ENCODE results near the gene CCDC120.
A peak's percentile ranks its signal among the peaks of the same experiment; 100 is the strongest.

Gene CCDC120

DNA sequence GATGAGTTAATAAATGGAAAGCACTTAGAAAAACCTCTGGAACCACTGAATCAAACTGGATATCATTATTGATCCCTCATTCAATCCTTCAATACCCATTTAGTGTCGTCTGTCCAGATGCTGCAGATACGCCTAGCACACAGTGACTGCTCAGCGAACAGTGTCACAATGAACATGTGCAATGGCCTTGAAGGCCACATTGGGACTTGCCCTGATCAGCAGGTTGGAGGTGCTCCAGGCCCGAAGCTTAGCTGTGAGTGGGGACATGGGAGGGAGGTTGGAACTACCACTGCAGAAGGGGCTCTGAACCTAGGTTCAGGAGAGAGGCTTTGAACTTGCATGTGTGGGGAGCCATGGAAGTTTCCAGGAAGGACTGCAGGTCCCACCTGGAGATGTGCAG, 47.5 kb downstream of the CCDC120 start:
- no peak for DNase-seq (ENCODE audit: low spot score)
- TF ChIP-seq, protein P1, sequence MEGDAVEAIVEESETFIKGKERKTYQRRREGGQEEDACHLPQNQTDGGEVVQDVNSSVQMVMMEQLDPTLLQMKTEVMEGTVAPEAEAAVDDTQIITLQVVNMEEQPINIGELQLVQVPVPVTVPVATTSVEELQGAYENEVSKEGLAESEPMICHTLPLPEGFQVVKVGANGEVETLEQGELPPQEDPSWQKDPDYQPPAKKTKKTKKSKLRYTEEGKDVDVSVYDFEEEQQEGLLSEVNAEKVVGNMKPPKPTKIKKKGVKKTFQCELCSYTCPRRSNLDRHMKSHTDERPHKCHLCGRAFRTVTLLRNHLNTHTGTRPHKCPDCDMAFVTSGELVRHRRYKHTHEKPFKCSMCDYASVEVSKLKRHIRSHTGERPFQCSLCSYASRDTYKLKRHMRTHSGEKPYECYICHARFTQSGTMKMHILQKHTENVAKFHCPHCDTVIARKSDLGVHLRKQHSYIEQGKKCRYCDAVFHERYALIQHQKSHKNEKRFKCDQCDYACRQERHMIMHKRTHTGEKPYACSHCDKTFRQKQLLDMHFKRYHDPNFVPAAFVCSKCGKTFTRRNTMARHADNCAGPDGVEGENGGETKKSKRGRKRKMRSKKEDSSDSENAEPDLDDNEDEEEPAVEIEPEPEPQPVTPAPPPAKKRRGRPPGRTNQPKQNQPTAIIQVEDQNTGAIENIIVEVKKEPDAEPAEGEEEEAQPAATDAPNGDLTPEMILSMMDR (conservative IDR thresholded peaks at IDR 0.05; ENCODE audit: low read depth): no peak
- POLR2A ChIA-PET (ENCODE audit: low non-redundant PET): no interaction called here
- no peak overlapping the region for H3K27ac ChIP-seq
- CTCF ChIA-PET: no interaction called here

DNA sequence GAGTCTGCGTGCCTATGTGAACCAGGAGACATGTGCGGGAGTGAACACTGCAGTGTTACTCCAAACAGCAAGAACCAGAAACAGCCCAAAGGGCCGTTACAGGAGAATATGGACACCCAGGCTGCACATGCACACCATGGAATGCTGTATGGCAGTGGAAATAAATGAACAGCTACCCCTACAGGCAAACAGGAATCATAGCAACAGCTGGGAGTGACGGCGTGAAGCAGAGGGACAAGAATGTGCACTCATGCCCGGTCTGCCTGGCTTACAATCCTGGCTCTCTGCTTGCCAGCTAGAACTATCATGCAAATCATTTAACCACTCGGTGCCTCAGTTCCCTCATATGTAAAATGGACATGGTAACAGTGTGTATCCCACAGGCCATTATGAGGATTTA, 48.1 kb downstream of the CCDC120 start:
- ChIA-PET CTCF (interaction anchor here (0.6 kb wide), 1 partner anchor 152 kb away, joined by 3 read pairs; no protein-coding TSS in a partner anchor), POLR2A (ENCODE audit: low non-redundant PET) (no interaction called here)
- DNase-seq (ENCODE audit: low spot score): no peak
- TF ChIP-seq, protein P1 (conservative IDR thresholded peaks at IDR 0.05; ENCODE audit: low read depth): peak; percentile 21; the same call in 1 of the 2 replicates
- H3K27ac ChIP-seq: no peak overlapping the region

DNA sequence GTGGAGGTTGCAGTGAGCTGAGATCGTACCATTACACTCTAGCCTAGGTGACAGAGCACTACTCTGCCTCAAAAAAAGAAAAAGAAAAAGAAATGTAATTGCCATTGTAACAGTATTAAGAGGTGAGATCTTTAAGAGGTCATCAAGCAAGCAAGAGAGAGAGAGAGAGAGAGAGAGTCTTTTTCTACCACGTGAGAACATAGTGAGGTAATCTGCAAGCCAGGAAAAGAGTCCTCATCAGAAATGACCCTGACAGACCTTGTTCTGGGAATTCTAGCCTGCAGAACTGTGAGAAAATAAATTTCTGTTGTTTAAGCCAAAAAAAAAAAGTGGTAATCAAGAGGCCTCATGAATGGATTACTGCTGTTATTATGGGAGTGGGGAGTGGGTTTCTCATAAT, 49.8 kb downstream of the CCDC120 start:
- ChIA-PET POLR2A (ENCODE audit: low non-redundant PET) (no interaction called here), CTCF (no interaction called here)
- no peak overlapping the region for H3K27ac ChIP-seq
- no peak for DNase-seq (ENCODE audit: low spot score)
- TF ChIP-seq, protein P1 (conservative IDR thresholded peaks at IDR 0.05; ENCODE audit: low read depth): no peak

DNA sequence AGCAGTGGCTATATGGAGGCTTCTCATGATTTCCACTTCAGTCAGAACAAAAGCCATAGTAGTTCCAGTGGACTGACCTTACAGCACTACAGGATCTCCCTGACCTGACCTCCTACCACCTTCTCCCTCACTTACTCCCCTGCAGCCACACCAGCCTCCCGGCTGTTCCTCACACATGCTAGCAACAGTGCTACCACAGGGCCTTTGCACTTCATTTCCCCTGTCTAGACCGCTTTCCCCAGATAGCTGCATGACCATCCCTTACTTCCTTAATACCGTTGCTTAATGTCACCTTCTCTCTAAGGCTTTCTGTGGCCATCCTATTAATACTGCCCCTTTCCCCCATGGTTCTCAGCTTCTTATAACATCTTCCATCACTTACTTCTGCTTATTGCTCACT, 51.6 kb downstream of the CCDC120 start:
- CTCF ChIA-PET: no interaction called here
- POLR2A ChIA-PET (ENCODE audit: low non-redundant PET): no interaction called here
- DNase-seq (ENCODE audit: low spot score): no peak
- TF ChIP-seq, protein P1 (conservative IDR thresholded peaks at IDR 0.05; ENCODE audit: low read depth): no peak
- H3K27ac ChIP-seq: no peak overlapping the region

DNA sequence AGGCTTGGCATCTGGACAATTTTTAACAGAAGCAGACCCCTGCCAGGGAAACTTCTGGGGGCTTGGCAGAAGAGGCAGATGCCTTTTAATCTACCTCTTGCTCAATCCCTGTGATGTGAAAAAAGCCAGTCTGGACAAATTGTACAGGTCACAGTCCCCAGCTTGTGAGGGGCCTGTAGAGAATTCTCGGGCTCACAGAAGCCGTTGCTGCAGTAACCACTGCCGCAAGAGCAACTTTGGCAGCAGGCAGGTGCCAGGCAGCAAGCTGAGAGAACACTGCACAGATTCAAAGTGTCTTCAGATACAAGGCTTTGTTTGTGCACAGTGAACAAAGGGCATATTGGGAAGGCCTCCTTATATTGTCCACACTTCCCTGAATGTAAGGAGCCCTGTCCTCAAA, 53.0 kb downstream of the CCDC120 start:
- no peak for DNase-seq (ENCODE audit: low spot score)
- POLR2A ChIA-PET (ENCODE audit: low non-redundant PET): no interaction called here
- H3K27ac ChIP-seq: no peak overlapping the region
- CTCF ChIA-PET: no interaction called here
- TF ChIP-seq, protein P1 (conservative IDR thresholded peaks at IDR 0.05; ENCODE audit: low read depth): no peak

DNA sequence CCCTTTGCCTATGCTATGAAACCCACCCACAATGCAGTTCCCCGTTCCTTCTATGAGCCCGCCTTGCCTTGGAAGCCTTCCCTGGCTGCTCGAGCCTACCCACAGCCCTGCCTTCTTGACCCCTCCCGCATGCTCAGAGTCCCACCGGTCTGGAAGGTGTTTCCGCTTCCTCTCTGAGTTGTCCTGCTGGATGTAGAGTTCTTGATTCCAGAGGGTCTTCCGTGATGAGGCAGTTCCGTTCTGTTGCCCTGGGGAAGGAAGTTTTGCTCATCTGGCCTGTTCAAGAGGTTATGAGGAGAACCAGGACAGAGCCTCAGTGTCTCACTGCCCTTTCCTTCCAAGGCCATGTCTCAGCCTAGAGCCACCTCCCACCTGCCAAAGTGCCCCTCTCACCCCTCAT, 57.3 kb downstream of the CCDC120 start:
- no peak for DNase-seq (ENCODE audit: low spot score)
- no peak overlapping the region for H3K27ac ChIP-seq
- ChIA-PET POLR2A (ENCODE audit: low non-redundant PET) (no interaction called here), CTCF (no interaction called here)
- TF ChIP-seq, protein P1 (conservative IDR thresholded peaks at IDR 0.05; ENCODE audit: low read depth): no peak

DNA sequence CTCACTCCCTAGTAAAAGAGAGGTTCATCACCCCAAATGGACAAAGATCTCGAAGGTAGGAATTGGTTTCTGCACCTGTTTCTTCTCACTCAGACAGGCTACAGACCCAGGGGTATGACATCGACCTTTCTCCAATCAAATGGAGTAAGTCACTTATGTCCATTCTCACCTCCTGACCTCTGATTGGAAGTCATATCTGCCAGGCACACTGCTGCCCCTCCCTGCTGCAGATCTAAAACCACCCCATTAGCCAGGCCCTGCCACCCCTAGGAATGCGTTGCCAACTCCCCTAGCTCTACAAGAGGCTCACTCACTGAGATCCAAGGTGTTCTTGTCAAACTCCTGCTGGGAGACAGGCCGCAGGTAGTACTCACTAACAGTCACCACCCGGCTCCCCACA, 57.9 kb downstream of the CCDC120 start:
- TF ChIP-seq, protein P1 (conservative IDR thresholded peaks at IDR 0.05; ENCODE audit: low read depth): no peak
- no peak overlapping the region for H3K27ac ChIP-seq
- POLR2A ChIA-PET (ENCODE audit: low non-redundant PET): no interaction called here
- CTCF ChIA-PET: no interaction called here
- no peak for DNase-seq (ENCODE audit: low spot score)
